HepG2 (cell line): Measurements from ENCODE around the gene ARHGAP10. TPM values are rescaled to one million over a fixed set of nuclear protein-coding genes. Genes with fewer than 3 reads are reported as not detected.

Source experiments
- ATAC-seq: fragments of 200-7000 bp; cut with Tn5 transposase; 3 replicates; pipeline ENCODE4 v1.9.1; 2020; ENCODE audit warnings: mild to moderate bottlenecking, moderate library complexity
- BruUV-seq: library from RNA; stranded (reverse); fragments of 400-500 nt; replicated peaks from 2 replicates; lab custom pipeline; 2021; lab: Mats Ljungman, UMichigan
- CTCF ChIA-PET: fragments of 300-600 bp; formaldehyde crosslinking; extraction: SDS; loops from one replicate; lab custom pipeline; 2021; ENCODE audit warnings: low total read pairs, inconsistent platforms, low intra/inter-chr PET ratio; lab: Yijun Ruan, JAX
- POLR2A ChIA-PET: fragments of 350-600 bp; sonication (Branson Sonifier 250); formaldehyde crosslinking; loops from one replicate; lab custom pipeline; 2020; ENCODE audit warnings: antibody characterized with exemption, inconsistent platforms; lab: Yijun Ruan, JAX
- DNase-seq: peaks from one replicate; pipeline ENCODE4 v3.0.0-alpha.2; 2015; ENCODE audit warnings: low spot score
- FAIRE-seq: peaks from 3 replicates; lab custom pipeline; 2011; peaks lifted over from hg19 to GRCh38; lab: Jason Lieb, UNC
- H2AFZ ChIP-seq: one replicate; pipeline ENCODE4 v1.6.1; 2011; ENCODE audit warnings: low read length, inconsistent platforms
- H3K27ac ChIP-seq: fragments of 300-600 bp; 3 replicates; pipeline ENCODE4 v1.8.0; 2011; ENCODE audit warnings: mixed run types, mild to moderate bottlenecking, mixed read lengths, low read length, inconsistent platforms; ENCODE audit not compliant: insufficient read depth; ENCODE audit errors: extremely low read length
- H3K27me3 ChIP-seq, 2 experiments: fragments of 200-600 bp in 1 of 2; 2 replicates in 1 of 2; 3 replicates in 1 of 2; pipeline versions ENCODE4 v1.6.0 to v1.8.0; 2011; ENCODE audit warnings: low read length in 2 of 2, mild to moderate bottlenecking in 2 of 2, moderate library complexity in 2 of 2, inconsistent platforms in 1 of 2; ENCODE audit not compliant: insufficient read depth in 2 of 2, control insufficient read depth in 1 of 2
- H3K36me3 ChIP-seq, 2 experiments: fragments of 200-600 bp in 1 of 2; replicated peaks in 1 of 2; 2 replicates in 1 of 2; 3 replicates in 1 of 2; pipeline versions ENCODE4 v1.5.1 to v1.8.0; 2011; ENCODE audit warnings: low read length in 2 of 2, inconsistent platforms in 1 of 2; ENCODE audit not compliant: insufficient read depth in 2 of 2, control insufficient read depth in 1 of 2
- H3K4me1 ChIP-seq: 2 replicates; pipeline ENCODE4 v1.5.1; 2012; ENCODE audit warnings: low read length, inconsistent platforms; ENCODE audit not compliant: insufficient read depth
- H3K4me2 ChIP-seq: 2 replicates; pipeline ENCODE4 v1.6.0; 2011; ENCODE audit warnings: low read depth, low read length, inconsistent platforms
- H3K4me3 ChIP-seq, 3 experiments: fragments of 200-600 bp in 1 of 3; sonication (generic), shearing (Covaris generic) in 1 of 3; replicated peaks in 1 of 3; 2 replicates each; pipeline ENCODE4 v1.5.1; 2011 to 2016; ENCODE audit warnings: low read length in 3 of 3, inconsistent platforms in 2 of 3, low read depth in 2 of 3, mild to moderate bottlenecking in 2 of 3, control low read depth in 1 of 3, mixed read lengths in 1 of 3; ENCODE audit not compliant: insufficient read depth in 1 of 3
- H3K79me2 ChIP-seq: one replicate; pipeline ENCODE4 v1.6.1; 2011; ENCODE audit warnings: low read length, inconsistent platforms; ENCODE audit not compliant: insufficient read depth
- H3K9ac ChIP-seq: 2 replicates; pipeline ENCODE4 v1.6.0; 2011; ENCODE audit warnings: mild to moderate bottlenecking, low read depth, low read length, inconsistent platforms; ENCODE audit not compliant: insufficient read depth
- H3K9me3 ChIP-seq: 2 replicates; pipeline ENCODE4 v1.5.1; 2012; ENCODE audit warnings: mild to moderate bottlenecking, low read length
- H4K20me1 ChIP-seq: 2 replicates; pipeline ENCODE4 v1.6.0; 2011; ENCODE audit warnings: inconsistent platforms, mild to moderate bottlenecking, low read length, moderate library complexity; ENCODE audit not compliant: insufficient read depth
- BCL6 ChIP-seq: IDR thresholded peaks from 2 replicates; pipeline ENCODE4 v1.6.1; 2016; ENCODE audit warnings: missing genetic modification reagents, missing compliant biosample characterization
- ERF ChIP-seq: IDR thresholded peaks from 2 replicates; pipeline ENCODE4 v1.6.1; 2018; ENCODE audit warnings: missing biosample characterization, missing genetic modification reagents
- GATAD2A ChIP-seq: IDR thresholded peaks from 2 replicates; pipeline ENCODE4 v1.6.1; 2016
- HDAC2 ChIP-seq: sonication (generic); formaldehyde crosslinking; IDR thresholded peaks from 2 replicates; pipeline ENCODE4 v1.4.0; 2020; ENCODE audit warnings: missing genetic modification reagents
- KAT2B ChIP-seq: fragments of 150-350 bp; IDR thresholded peaks from 2 replicates; pipeline ENCODE4 v1.6.1; 2014; ENCODE audit warnings: low read depth, low read length, borderline replicate concordance
- NONO ChIP-seq, 2 experiments: fragments of 450-650 bp in 1 of 2; sonication (generic) in 1 of 2; formaldehyde crosslinking in 1 of 2; IDR thresholded peaks in 1 of 2; conservative IDR thresholded peaks in 1 of 2; 2 replicates each; pipeline versions ENCODE4 v1.6.1 to v1.8.0; 2017 to 2022; ENCODE audit warnings: mild to moderate bottlenecking in 1 of 2, missing genetic modification reagents in 1 of 2, moderate library complexity in 1 of 2
- NRL ChIP-seq: sonication (generic); formaldehyde crosslinking; IDR thresholded peaks from 2 replicates; pipeline ENCODE4 v1.5.0; 2020; ENCODE audit warnings: missing genetic modification reagents, mild to moderate bottlenecking, moderate library complexity, borderline replicate concordance
- ZNF615 ChIP-seq: sonication (generic); formaldehyde crosslinking; IDR thresholded peaks from 2 replicates; pipeline ENCODE4 v1.5.0; 2020; ENCODE audit warnings: mild to moderate bottlenecking, missing genetic modification reagents, borderline replicate concordance
- ZSCAN21 ChIP-seq: sonication (generic); formaldehyde crosslinking; IDR thresholded peaks from 2 replicates; pipeline ENCODE4 v1.8.0; 2022; ENCODE audit warnings: mild to moderate bottlenecking, missing genetic modification reagents, moderate library complexity, borderline replicate concordance
- ZSCAN22 ChIP-seq: sonication (generic); formaldehyde crosslinking; IDR thresholded peaks from 2 replicates; pipeline ENCODE4 v1.4.0; 2020; ENCODE audit warnings: mild to moderate bottlenecking, missing genetic modification reagents
- WGBS: methylation state at CpG from one replicate; pipeline ENCODE4 v1.1.6; 2017; ENCODE audit warnings: low lambda C conversion rate; 5-methylcytosine and 5-hydroxymethylcytosine counted together
- in situ Hi-C: cut with HindIII; loops from 2 replicates; pipeline ENCODE4 v1.10.0; 2017; ENCODE audit warnings: low pct_unique_long_range_greater_than_20kb; ENCODE audit not compliant: extremely low pct_ligation_motif_present
- intact Hi-C: fragments of 100-400 bp; cut with micrococcal nuclease; formaldehyde crosslinking; loops from one replicate; pipeline ENCODE4 v1.10.0; 2022; ENCODE audit not compliant: unreplicated experiment
- polyA plus RNA-seq, 8 experiments: library from polyadenylated mRNA; depleted of rRNA in 3 of 8; stranded (reverse) in 7 of 8; unstranded in 1 of 8; fragments of >200 nt; fragmentation: Illumina TruSeq in 4 of 8; extraction: Trizol in 4 of 8; gene quantifications; 2 replicates each; pipeline versions ENCODE4 v1.2.1 to v1.2.3, GENCODE V29; 2011 to 2016; ENCODE audit warnings: low read depth in 4 of 8, missing spikeins in 1 of 8, mixed read lengths in 1 of 8; ENCODE audit not compliant: insufficient read depth in 1 of 8
- total RNA-seq, 5 experiments: library from RNA; depleted of rRNA; stranded (reverse); fragments of >200 nt; fragmentation: Illumina TruSeq; extraction: Trizol; gene quantifications; 2 replicates each; pipeline ENCODE4 v1.2.3, GENCODE V29; 2016; ENCODE audit warnings: low read depth in 1 of 5
- TF ChIP-seq, protein P1 (sequence below): sonication (generic); formaldehyde crosslinking; IDR thresholded peaks from 2 replicates; pipeline ENCODE4 v1.4.0; 2020; ENCODE audit warnings: missing genetic modification reagents
- TF ChIP-seq, protein P2 (sequence below): sonication (generic); formaldehyde crosslinking; IDR thresholded peaks from 2 replicates; pipeline ENCODE4 v1.5.1; 2020; ENCODE audit warnings: missing genetic modification reagents, mild to moderate bottlenecking, borderline replicate concordance
- TF ChIP-seq, protein P3 (sequence below): sonication (generic); formaldehyde crosslinking; IDR thresholded peaks from 2 replicates; pipeline ENCODE4 v1.9.0; 2021; ENCODE audit warnings: missing genetic modification reagents, mild to moderate bottlenecking, borderline replicate concordance
- TF ChIP-seq, protein P4 (sequence below): sonication (generic); formaldehyde crosslinking; IDR thresholded peaks from 2 replicates; pipeline ENCODE4 v1.5.1; 2020; ENCODE audit warnings: mild to moderate bottlenecking, moderate library complexity, missing genetic modification reagents

Gene ARHGAP10
- total and polyA plus RNA-seq, 2 of the 13 experiments (the other 11 are each of a cell fraction or from before 2014, with no cell fraction given) = 0.45 to 1.6 TPM

DNA sequence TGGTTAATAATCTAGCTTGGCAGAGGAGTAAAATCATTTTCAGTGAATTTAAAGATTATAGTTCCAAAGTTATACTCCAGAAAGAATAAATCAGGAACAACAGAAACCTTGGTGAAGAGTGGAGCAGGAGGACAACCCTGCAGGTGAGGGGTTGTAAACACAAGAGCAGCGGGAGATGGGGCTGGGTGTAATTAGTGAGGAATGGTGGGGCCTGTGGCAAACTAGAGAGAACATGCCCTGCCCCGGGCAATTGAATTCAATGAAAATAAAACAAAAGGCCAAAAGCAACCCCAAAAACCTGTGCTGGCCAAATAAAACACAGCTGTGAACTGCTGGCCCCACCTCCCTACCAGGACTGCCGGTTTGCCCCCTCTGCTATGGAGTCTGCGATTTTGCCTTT is 385.1 kb downstream of the ARHGAP10 start:
- no peak overlapping the region for H3K9ac ChIP-seq
- ChIA-PET POLR2A (no interaction called here), CTCF (no interaction called here)
- ATAC-seq (no peak), FAIRE-seq (no peak), DNase-seq (no peak)
- H4K20me1 ChIP-seq = no peaks in the 10 kb centered on the region
- WGBS = 42% methylated on average over 4 of the region's 4 CpGs
- no peaks in the 10 kb centered on the region for H3K27me3 ChIP-seq
- intact Hi-C loops = no loop called here
- no TSS peak for BruUV-seq
- H3K36me3 ChIP-seq = no peaks in the 10 kb centered on the region
- no peaks in the 10 kb centered on the region for H3K79me2 ChIP-seq
- no peak overlapping the region for H3K27ac ChIP-seq
- H3K9me3 ChIP-seq = no peaks in the 10 kb centered on the region
- H2AFZ ChIP-seq = no peak overlapping the region
- in situ Hi-C loops = no loop called here
- no peak overlapping the region for H3K4me3 ChIP-seq
- H3K4me1 ChIP-seq = no peaks in the 10 kb centered on the region
- no peak overlapping the region for H3K4me2 ChIP-seq
- TF ChIP-seq ZNF615 = no peak
- no peak for TF ChIP-seq KAT2B
- no peak for TF ChIP-seq BCL6 (CRISPR knock-in tag)
- no peak for TF ChIP-seq NRL (CRISPR knock-in tag)
- TF ChIP-seq ERF = no peak
- no peak for TF ChIP-seq NONO (IDR thresholded peaks at IDR 0.05)
- TF ChIP-seq NONO (CRISPR knock-in tag; conservative IDR thresholded peaks at IDR 0.05) = no peak
- TF ChIP-seq GATAD2A (CRISPR knock-in tag) = no peak
- TF ChIP-seq, protein P1, sequence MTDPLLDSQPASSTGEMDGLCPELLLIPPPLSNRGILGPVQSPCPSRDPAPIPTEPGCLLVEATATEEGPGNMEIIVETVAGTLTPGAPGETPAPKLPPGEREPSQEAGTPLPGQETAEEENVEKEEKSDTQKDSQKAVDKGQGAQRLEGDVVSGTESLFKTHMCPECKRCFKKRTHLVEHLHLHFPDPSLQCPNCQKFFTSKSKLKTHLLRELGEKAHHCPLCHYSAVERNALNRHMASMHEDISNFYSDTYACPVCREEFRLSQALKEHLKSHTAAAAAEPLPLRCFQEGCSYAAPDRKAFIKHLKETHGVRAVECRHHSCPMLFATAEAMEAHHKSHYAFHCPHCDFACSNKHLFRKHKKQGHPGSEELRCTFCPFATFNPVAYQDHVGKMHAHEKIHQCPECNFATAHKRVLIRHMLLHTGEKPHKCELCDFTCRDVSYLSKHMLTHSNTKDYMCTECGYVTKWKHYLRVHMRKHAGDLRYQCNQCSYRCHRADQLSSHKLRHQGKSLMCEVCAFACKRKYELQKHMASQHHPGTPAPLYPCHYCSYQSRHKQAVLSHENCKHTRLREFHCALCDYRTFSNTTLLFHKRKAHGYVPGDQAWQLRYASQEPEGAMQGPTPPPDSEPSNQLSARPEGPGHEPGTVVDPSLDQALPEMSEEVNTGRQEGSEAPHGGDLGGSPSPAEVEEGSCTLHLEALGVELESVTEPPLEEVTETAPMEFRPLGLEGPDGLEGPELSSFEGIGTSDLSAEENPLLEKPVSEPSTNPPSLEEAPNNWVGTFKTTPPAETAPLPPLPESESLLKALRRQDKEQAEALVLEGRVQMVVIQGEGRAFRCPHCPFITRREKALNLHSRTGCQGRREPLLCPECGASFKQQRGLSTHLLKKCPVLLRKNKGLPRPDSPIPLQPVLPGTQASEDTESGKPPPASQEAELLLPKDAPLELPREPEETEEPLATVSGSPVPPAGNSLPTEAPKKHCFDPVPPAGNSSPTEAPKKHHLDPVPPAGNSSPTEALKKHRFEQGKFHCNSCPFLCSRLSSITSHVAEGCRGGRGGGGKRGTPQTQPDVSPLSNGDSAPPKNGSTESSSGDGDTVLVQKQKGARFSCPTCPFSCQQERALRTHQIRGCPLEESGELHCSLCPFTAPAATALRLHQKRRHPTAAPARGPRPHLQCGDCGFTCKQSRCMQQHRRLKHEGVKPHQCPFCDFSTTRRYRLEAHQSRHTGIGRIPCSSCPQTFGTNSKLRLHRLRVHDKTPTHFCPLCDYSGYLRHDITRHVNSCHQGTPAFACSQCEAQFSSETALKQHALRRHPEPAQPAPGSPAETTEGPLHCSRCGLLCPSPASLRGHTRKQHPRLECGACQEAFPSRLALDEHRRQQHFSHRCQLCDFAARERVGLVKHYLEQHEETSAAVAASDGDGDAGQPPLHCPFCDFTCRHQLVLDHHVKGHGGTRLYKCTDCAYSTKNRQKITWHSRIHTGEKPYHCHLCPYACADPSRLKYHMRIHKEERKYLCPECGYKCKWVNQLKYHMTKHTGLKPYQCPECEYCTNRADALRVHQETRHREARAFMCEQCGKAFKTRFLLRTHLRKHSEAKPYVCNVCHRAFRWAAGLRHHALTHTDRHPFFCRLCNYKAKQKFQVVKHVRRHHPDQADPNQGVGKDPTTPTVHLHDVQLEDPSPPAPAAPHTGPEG (CRISPR knock-in tag) = no peak
- TF ChIP-seq ZSCAN22 (CRISPR knock-in tag) = no peak
- TF ChIP-seq HDAC2 (CRISPR knock-in tag) = no peak
- TF ChIP-seq, protein P2, sequence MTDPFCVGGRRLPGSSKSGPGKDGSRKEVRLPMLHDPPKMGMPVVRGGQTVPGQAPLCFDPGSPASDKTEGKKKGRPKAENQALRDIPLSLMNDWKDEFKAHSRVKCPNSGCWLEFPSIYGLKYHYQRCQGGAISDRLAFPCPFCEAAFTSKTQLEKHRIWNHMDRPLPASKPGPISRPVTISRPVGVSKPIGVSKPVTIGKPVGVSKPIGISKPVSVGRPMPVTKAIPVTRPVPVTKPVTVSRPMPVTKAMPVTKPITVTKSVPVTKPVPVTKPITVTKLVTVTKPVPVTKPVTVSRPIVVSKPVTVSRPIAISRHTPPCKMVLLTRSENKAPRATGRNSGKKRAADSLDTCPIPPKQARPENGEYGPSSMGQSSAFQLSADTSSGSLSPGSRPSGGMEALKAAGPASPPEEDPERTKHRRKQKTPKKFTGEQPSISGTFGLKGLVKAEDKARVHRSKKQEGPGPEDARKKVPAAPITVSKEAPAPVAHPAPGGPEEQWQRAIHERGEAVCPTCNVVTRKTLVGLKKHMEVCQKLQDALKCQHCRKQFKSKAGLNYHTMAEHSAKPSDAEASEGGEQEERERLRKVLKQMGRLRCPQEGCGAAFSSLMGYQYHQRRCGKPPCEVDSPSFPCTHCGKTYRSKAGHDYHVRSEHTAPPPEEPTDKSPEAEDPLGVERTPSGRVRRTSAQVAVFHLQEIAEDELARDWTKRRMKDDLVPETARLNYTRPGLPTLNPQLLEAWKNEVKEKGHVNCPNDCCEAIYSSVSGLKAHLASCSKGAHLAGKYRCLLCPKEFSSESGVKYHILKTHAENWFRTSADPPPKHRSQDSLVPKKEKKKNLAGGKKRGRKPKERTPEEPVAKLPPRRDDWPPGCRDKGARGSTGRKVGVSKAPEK (CRISPR knock-in tag) = no peak
- TF ChIP-seq, protein P3, sequence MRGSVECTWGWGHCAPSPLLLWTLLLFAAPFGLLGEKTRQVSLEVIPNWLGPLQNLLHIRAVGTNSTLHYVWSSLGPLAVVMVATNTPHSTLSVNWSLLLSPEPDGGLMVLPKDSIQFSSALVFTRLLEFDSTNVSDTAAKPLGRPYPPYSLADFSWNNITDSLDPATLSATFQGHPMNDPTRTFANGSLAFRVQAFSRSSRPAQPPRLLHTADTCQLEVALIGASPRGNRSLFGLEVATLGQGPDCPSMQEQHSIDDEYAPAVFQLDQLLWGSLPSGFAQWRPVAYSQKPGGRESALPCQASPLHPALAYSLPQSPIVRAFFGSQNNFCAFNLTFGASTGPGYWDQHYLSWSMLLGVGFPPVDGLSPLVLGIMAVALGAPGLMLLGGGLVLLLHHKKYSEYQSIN (CRISPR knock-in tag) = no peak
- TF ChIP-seq, protein P4, sequence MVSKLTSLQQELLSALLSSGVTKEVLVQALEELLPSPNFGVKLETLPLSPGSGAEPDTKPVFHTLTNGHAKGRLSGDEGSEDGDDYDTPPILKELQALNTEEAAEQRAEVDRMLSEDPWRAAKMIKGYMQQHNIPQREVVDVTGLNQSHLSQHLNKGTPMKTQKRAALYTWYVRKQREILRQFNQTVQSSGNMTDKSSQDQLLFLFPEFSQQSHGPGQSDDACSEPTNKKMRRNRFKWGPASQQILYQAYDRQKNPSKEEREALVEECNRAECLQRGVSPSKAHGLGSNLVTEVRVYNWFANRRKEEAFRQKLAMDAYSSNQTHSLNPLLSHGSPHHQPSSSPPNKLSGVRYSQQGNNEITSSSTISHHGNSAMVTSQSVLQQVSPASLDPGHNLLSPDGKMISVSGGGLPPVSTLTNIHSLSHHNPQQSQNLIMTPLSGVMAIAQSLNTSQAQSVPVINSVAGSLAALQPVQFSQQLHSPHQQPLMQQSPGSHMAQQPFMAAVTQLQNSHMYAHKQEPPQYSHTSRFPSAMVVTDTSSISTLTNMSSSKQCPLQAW (CRISPR knock-in tag) = no peak
- TF ChIP-seq ZSCAN21 (CRISPR knock-in tag) = no peak
